Astrocyte of the cerebellum (primary cell): ENCODE data around the gene GTPBP3.
A peak's percentile ranks its signal among the peaks of the same experiment; 100 is the strongest.

ENCODE experiments used
- DNase-seq: peaks from one replicate; pipeline ENCODE4 v3.0.0-alpha.2; 2011; ENCODE audit warnings: low read depth
- H3K4me3 ChIP-seq: 2 replicates; pipeline ENCODE4 v1.5.1; 2011; ENCODE audit warnings: mild to moderate bottlenecking, low read depth, low read length, moderate library complexity
- CTCF ChIP-seq: IDR thresholded peaks from 2 replicates; pipeline ENCODE4 v1.5.1; 2012; ENCODE audit warnings: low read length, low read depth, moderate library complexity, mild to moderate bottlenecking; ENCODE audit errors: missing control alignments
- in situ Hi-C: cut with HindIII; loops from 2 replicates; pipeline ENCODE4 v1.10.0; 2017; ENCODE audit warnings: low sequenced_read_pairs

The GTPBP3 gene

DNA sequence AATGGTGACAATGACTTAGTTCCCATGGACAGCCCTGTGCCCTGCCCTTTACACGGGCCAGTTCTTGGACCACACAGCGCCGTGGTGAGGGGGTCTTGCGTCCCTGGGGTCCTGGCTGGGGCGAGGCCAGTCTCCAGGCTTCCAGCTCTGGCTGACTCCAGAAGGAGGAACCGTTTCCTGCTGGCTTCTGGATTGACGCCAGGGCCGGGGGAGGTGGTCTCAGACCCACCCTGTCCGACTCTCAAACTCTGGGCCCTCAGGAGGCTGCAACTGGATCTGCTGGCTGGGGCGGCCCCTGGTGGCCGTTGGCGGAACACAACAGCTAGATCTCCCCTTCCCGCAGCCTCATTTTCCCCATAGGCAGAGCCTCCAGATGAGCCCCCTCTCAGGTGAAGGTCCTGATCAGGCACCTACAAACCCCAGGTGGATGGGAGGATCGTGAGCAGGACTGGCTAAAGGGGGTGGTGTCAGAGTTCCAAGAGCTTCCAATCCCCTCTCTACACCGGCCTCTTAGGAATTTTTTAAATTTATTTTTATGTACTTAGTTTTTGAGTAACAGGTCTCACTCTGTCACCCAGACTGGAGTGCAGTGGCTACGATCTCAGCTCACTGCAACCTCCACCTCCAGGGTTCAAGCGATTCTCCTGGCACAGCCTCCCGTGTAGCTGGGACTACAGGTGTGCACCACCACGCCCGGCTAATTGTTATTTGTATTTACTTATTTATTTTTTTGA, 48.7 kb downstream of the GTPBP3 start:
- no peak overlapping the region for H3K4me3 ChIP-seq
- DNase-seq: no peak
- in situ Hi-C loops: no loop called here
- peak; percentile 96 for TF ChIP-seq CTCF

GRCh38 chr19:17389288-17389687, 51.9 kb downstream of the GTPBP3 start:
- no peak for DNase-seq
- in situ Hi-C loops: no loop called here
- no peak for TF ChIP-seq CTCF
- no peak overlapping the region for H3K4me3 ChIP-seq

DNA sequence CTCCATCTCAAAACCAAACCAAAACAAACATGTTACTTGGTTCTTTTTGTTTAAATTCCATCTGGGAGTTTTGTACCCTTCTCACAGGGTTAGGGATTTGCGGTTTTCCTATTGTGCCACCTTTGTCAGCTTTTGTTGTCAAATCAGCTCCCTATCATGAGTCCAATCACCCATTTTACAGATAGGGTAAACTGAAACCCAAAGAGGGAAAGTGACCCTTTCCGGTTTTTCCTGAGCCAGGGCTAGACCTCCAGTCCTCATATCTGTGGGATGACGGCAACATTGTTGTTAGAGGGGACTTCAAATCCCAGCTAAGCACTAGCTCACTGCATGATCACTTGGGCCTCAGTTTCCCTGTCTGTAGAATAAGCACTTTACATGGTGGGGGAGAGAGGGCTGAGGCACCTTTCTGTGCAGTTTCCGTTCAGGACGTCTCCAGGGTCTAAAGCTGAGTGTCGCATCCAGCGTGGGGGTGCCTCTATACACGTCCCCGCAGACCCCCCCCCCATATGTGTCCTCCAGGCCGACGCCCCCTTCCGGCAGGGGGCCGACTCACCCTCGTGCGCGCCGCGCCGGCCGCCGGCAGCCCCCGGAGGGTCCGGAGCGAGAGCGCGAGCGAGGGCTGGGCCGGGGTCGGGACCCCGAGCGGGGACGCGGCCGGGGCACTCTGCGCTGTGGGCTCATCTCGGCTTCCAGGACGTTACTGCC, 52.8 kb downstream of the GTPBP3 start:
- TF ChIP-seq CTCF: peak; percentile 12
- no peak for DNase-seq
- H3K4me3 ChIP-seq: peak overlapping the region; percentile 61
- in situ Hi-C loops: no loop called here

GRCh38 chr19:17390665-17391370, 53.5 kb downstream of the GTPBP3 start:
- in situ Hi-C loops: no loop called here
- H3K4me3 ChIP-seq: peak overlapping the region; percentile 61
- peak; percentile 69 for TF ChIP-seq CTCF
- peak; percentile 72 for DNase-seq

GRCh38 chr19:17391371-17392151, 54.2 kb downstream of the GTPBP3 start:
- in situ Hi-C loops: no loop called here
- DNase-seq: no peak
- H3K4me3 ChIP-seq: peak overlapping the region; percentile 61
- TF ChIP-seq CTCF: no peak
